Endodermal cell (in vitro differentiated cells): ENCODE results near the gene AQP12A. TPM values are rescaled to one million over a fixed set of nuclear protein-coding genes. Genes with fewer than 3 reads are reported as not detected.

Source experiments
- DNase-seq: peaks from one replicate; pipeline ENCODE4 v3.0.0-alpha.2; 2017
- H3K27ac ChIP-seq: 2 replicates; pipeline ENCODE4 v1.5.1; 2013; ENCODE audit warnings: mild to moderate bottlenecking, low read depth, low read length, moderate library complexity
- H3K27me3 ChIP-seq: 2 replicates; pipeline ENCODE4 v1.6.1; 2013; ENCODE audit warnings: mild to moderate bottlenecking, low read length, moderate library complexity; ENCODE audit not compliant: insufficient read depth, control insufficient read depth, poor library complexity, severe bottlenecking
- H3K36me3 ChIP-seq: 2 replicates; pipeline ENCODE4 v1.7.0; 2013; ENCODE audit warnings: mild to moderate bottlenecking, low read length, moderate library complexity; ENCODE audit not compliant: control insufficient read depth, insufficient read depth
- H3K4me1 ChIP-seq: one replicate; pipeline ENCODE4 v1.7.0; 2013; ENCODE audit warnings: low read length; ENCODE audit not compliant: control insufficient read depth, insufficient read depth
- H3K4me3 ChIP-seq: 2 replicates; pipeline ENCODE4 v1.5.1; 2013; ENCODE audit warnings: mild to moderate bottlenecking, low read length, moderate library complexity
- H3K9ac ChIP-seq: 2 replicates; pipeline ENCODE4 v1.6.1; 2013; ENCODE audit warnings: mild to moderate bottlenecking, low read length, moderate library complexity; ENCODE audit not compliant: poor library complexity, severe bottlenecking; ENCODE audit errors: extremely low read depth
- H3K9me3 ChIP-seq: 2 replicates; pipeline ENCODE4 v1.6.1; 2013; ENCODE audit warnings: mild to moderate bottlenecking, low read length, moderate library complexity; ENCODE audit not compliant: control insufficient read depth
- H3K27ac Mint-ChIP-seq: 2 replicates; pipeline ENCODE4 v1.8.0; 2020; ENCODE audit warnings: mixed read lengths
- H3K27me3 Mint-ChIP-seq: 2 replicates; pipeline ENCODE4 v1.8.0; 2021; ENCODE audit warnings: mild to moderate bottlenecking, mixed read lengths; ENCODE audit not compliant: insufficient read depth
- H3K36me3 Mint-ChIP-seq: 2 replicates; pipeline ENCODE4 v1.8.0; 2020; ENCODE audit warnings: low read depth, mixed read lengths
- H3K4me1 Mint-ChIP-seq: 2 replicates; pipeline ENCODE4 v1.8.0; 2020; ENCODE audit warnings: mixed read lengths
- H3K4me3 Mint-ChIP-seq: 2 replicates; pipeline ENCODE4 v1.8.0; 2020; ENCODE audit warnings: mild to moderate bottlenecking, moderate library complexity, mixed read lengths
- H3K9me3 Mint-ChIP-seq: 2 replicates; pipeline ENCODE4 v1.8.0; 2020; ENCODE audit warnings: mild to moderate bottlenecking, mixed read lengths
- CTCF ChIP-seq: fragments of 200-600 bp; sonication (generic); conservative IDR thresholded peaks from 2 replicates; pipeline ENCODE4 v1.5.0; 2021; ENCODE audit warnings: antibody characterized with exemption, mild to moderate bottlenecking
- WGBS, 2 experiments: methylation state at CpG; one replicate each; pipeline versions ENCODE4 v1.1.5 to v1.1.7; 2013; ENCODE audit warnings: missing lambda C conversion rate in 2 of 2, mixed read lengths in 1 of 2; ENCODE audit not compliant: insufficient coverage in 1 of 2, insufficient read length in 1 of 2; 5-methylcytosine and 5-hydroxymethylcytosine counted together
- total RNA-seq, 2 donors: library from RNA; stranded (reverse); fragmentation: NEBNext Ultra II Directional in 1 of 2; extraction: Animal tissue kit (Norgen Biotek cat#: 25700) in 1 of 2; gene quantifications; 2 replicates in 1 of 2; 3 replicates in 1 of 2; pipeline ENCODE4 v1.2.1, GENCODE V29; 2021

Gene AQP12A
- total RNA-seq, 2 donors from 2014 or later = not detected

DNA sequence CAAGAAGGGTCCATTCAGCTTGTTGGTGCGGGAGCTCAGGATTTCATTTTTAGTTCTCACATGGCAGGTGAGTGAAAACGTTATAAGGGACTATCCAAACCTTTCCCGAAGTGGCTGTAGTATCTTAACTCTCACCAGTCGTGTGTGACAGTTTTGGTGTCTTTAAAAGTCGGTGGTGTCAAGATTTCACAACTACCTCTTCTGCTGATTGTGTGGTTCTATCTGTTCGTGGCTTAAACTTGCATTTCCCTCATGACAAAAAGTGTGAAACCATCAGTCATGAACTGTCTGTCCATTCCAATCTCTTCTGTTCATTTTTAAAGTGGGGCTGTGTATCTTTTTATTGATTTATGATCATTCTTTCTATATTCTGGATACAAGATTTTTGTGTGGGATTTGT, 5.2 kb upstream of the AQP12A start:
- WGBS, 2 experiments = 87 to 92% methylated on average over 6 of the region's 6 CpGs
- no peak for DNase-seq
- Histone ChIP-seq H3K27me3 (no peaks in the 10 kb centered on the region), H3K4me3 (no peak overlapping the region), H3K9ac (no peak overlapping the region), H3K9me3 (no peaks in the 10 kb centered on the region), H3K36me3 (no peaks in the 10 kb centered on the region), H3K4me1 (no peaks in the 10 kb centered on the region), H3K27ac (no peak overlapping the region)
- peaks cover 6% of the 10 kb centered on the region for H3K4me1 Mint-ChIP-seq
- TF ChIP-seq CTCF = no peak
- H3K36me3 Mint-ChIP-seq = no peaks in the 10 kb centered on the region
- no peak overlapping the region for H3K4me3 Mint-ChIP-seq
- H3K27me3 Mint-ChIP-seq = no peaks in the 10 kb centered on the region
- no peak overlapping the region for H3K27ac Mint-ChIP-seq
- no peaks in the 10 kb centered on the region for H3K9me3 Mint-ChIP-seq

DNA sequence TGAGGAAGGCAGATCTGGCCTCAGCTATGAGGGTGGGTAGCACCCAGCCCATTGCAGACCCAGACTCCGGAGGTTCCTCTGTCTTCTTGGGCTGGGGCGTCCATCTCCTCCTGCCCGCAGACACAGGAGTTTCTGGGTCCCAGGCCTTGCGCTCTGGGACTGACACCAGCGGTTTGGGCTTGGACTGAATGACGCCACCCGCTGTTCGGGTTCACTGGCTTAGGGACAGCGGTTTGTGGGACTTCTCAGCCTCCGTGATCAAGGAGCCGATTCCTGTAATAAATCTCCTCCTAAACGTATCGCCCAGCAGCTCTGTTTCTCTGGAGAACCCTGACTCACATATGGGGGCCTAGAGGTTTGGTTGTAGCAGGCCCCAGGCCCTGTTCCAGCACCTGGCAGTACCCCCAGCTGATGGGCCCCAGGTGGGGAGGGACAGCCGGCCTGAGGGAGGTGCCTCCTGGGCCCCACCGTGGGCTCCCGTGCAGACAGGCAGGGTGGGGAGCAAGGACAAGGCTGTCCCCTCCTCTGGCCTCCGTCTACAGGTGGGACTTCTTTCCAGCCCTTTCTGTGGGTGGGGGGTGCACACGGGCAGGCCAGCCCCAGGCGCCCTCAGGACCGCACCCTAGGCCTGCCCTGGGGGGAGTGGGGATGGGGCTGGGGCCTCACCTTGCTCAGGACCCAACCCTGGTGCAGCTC, 4.5 kb upstream of the AQP12A start:
- H3K9ac ChIP-seq = no peak overlapping the region
- no peak for TF ChIP-seq CTCF
- no peaks in the 10 kb centered on the region for H3K4me1 ChIP-seq
- H3K4me3 ChIP-seq = no peak overlapping the region
- H3K27ac ChIP-seq = no peak overlapping the region
- H3K4me1 Mint-ChIP-seq = peaks cover 6% of the 10 kb centered on the region
- no peak overlapping the region for H3K4me3 Mint-ChIP-seq
- 92 to 95% methylated on average over 12 to 20 of the region's 20 CpGs for WGBS, 2 experiments
- no peaks in the 10 kb centered on the region for H3K27me3 ChIP-seq
- H3K36me3 Mint-ChIP-seq = no peaks in the 10 kb centered on the region
- no peaks in the 10 kb centered on the region for H3K9me3 Mint-ChIP-seq
- no peak for DNase-seq
- no peaks in the 10 kb centered on the region for H3K36me3 ChIP-seq
- H3K9me3 ChIP-seq = no peaks in the 10 kb centered on the region
- no peaks in the 10 kb centered on the region for H3K27me3 Mint-ChIP-seq
- H3K27ac Mint-ChIP-seq = no peak overlapping the region

- Mint-ChIP-seq H3K27me3 (no peaks in the 10 kb centered on the region), H3K4me1 (peaks cover 6% of the 10 kb centered on the region), H3K4me3 (no peak overlapping the region), H3K9me3 (no peaks in the 10 kb centered on the region), H3K27ac (no peak overlapping the region), H3K36me3 (no peaks in the 10 kb centered on the region)
- no peak overlapping the region for H3K27ac ChIP-seq
- H3K4me1 ChIP-seq = no peaks in the 10 kb centered on the region
- H3K4me3 ChIP-seq = no peak overlapping the region
- no peak overlapping the region for H3K9ac ChIP-seq
- no peaks in the 10 kb centered on the region for H3K27me3 ChIP-seq
- WGBS, 2 experiments = 89 to 92% methylated on average over 5 to 14 of the region's 14 CpGs
- peak; percentile 41 for DNase-seq
- no peaks in the 10 kb centered on the region for H3K9me3 ChIP-seq
- TF ChIP-seq CTCF = no peak
- H3K36me3 ChIP-seq = no peaks in the 10 kb centered on the region
These were observed 3.7 kb upstream of the AQP12A start for GRCh38 chr2:240687741-240688552.
